Stimulated activated naive CD8-positive, alpha-beta T cell treated with anti-CD3 and anti-CD28 coated beads, Interleukin-15, Interleukin-2, amounts not matched to agents 100 U/mL and 50 U/mL, for 24 hours (primary cell): ENCODE measurements around the gene UGT1A1.
A peak's percentile ranks its signal among the peaks of the same experiment; 100 is the strongest.
"Not testable (repeated sequence)": the region's sequence is repeated elsewhere in the genome, so short reads cannot be mapped to it uniquely, and the experiment has no call there.

Experiments used
- ATAC-seq: fragments of 150-1000 bp; cut with Tn5 transposase; one replicate; pipeline ENCODE4 v1.10.0; 2021
- DNase-seq: peaks from one replicate; pipeline ENCODE4 v3.0.0; 2021

UGT1A1 gene

DNA sequence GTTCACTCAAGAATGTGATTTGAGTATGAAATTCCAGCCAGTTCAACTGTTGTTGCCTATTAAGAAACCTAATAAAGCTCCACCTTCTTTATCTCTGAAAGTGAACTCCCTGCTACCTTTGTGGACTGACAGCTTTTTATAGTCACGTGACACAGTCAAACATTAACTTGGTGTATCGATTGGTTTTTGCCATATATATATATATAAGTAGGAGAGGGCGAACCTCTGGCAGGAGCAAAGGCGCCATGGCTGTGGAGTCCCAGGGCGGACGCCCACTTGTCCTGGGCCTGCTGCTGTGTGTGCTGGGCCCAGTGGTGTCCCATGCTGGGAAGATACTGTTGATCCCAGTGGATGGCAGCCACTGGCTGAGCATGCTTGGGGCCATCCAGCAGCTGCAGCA, at the start of gene UGT1A1:
Gene UGT1A1, plus strand, starts transcription at position 228 of the 400 bp plus-strand sequence. Its CDS starts 18 bp downstream, at position 246.
- DNase-seq (no peak), ATAC-seq (no peak)

DNA sequence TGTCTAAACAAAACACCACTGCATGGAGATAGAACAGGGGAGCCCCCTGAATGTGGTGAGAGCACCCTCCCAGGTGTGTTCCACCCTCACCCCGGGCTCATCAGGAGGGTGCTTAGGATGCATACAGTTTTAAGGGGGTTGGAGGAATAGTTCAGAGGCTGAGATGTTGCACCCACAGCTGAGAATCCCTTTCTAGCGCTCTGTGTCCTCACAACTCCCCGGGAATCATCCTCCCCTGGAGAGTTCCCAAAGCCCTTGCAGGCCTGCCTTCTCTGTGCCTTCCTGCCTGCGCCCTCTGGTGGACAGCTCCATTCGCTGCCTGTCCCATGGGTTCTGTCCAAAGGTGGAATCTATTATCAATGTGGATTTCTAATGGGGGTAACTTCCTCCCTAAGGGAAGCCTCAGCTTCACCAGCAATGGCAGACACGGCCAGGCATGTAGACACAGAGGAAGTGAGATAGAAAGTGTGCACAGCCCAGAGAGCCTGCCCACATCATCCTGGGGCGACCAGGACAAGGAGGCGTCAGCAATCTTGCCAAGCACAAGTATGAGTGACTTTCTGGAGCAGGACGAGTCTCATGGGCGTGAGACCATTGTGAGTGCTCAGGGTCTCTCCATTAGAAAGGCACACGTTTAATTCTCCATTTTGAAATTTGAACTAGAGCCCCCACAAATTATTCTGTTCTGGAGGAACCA, 48.6 kb upstream of the UGT1A1 start:
- DNase-seq (peak; percentile 83), ATAC-seq (peak; percentile 63)

GRCh38 chr2:233712611-233713261, 47.3 kb upstream of the UGT1A1 start, which contains the start of gene UGT1A5:
UGT1A5 (plus strand) TSS chr2:233712907; CDS start chr2:233712992, 85 bp downstream.
- no peak for ATAC-seq
- DNase-seq, result no peak

- DNase-seq (no peak), ATAC-seq (no peak)
These were observed 46.8 kb upstream of the UGT1A1 start for GRCh38 chr2:233713262-233713615.

- ATAC-seq, result no peak
- no peak for DNase-seq
These were observed 45.9 kb upstream of the UGT1A1 start for GRCh38 chr2:233714121-233714520.

DNA sequence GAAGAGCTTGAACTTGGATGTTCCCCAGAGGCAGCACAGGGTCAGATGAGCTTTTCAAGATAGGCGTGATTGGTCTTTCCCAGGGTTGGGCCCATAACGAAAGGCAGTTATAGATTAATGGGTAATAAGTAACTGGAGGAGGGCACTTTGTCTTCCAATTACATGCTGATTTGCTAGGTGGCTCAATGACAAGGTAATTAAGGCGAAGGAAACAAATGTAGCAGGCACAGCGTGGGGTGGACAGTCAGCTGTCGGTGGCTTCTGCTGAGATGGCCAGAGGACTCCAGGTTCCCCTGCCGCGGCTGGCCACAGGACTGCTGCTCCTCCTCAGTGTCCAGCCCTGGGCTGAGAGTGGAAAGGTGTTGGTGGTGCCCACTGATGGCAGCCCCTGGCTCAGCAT, 41.5 kb upstream of the UGT1A1 start, which contains the start of gene UGT1A4:
Gene UGT1A4, plus strand, starts transcription at position 185 of the 400 bp plus-strand sequence. Its CDS starts 85 bp downstream, at position 270.
- ATAC-seq (no peak), DNase-seq (no peak)

- no peak for ATAC-seq
- DNase-seq, result no peak
These were observed 31.3 kb upstream of the UGT1A1 start, which contains the start of gene UGT1A3 for GRCh38 chr2:233728723-233729301. UGT1A3 (plus strand) TSS chr2:233729042; CDS start chr2:233729127, 85 bp downstream.

DNA sequence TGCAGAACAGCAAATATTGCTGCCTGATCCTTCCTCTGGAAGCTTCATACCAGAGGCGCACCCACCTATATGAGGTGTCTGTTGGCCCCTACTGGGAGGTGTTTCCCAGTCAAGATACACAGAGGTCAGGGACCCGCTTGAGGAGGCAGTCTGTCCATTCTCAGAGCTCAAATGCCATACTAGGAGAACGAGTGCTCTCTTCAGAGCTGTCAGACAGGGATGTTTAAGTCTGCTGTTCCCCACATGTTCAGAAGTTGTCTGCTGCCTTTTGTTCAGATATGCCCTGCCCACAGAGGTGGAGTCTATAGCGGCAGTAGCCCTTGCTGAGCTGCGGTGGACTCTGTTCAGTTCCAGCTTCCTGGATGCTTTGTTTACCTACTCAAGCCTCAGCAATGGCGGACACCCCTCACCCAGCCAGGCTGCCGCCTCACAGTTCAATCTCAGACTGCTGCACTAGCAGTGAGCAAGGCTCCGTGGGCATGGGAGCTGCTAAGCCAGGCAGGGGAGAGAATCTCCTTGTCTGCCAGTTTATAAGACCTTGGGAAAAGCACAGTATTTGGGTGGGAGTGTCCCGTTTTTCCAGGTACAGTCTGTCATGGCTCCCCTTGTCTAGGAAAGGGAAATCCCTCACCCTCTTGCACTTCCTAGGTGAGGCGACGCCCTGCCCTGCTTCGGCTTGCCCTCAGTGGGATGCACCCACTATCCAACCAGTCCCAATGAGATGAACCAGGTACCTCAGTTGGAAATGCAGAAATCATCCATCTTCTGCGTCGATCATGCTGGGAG, 23.0 kb upstream of the UGT1A1 start:
- ATAC-seq, DNase-seq: not testable (repeated sequence)

- ATAC-seq (no peak), DNase-seq (no peak)
These were observed 19.2 kb upstream of the UGT1A1 start for GRCh38 chr2:233740870-233741269.

DNA sequence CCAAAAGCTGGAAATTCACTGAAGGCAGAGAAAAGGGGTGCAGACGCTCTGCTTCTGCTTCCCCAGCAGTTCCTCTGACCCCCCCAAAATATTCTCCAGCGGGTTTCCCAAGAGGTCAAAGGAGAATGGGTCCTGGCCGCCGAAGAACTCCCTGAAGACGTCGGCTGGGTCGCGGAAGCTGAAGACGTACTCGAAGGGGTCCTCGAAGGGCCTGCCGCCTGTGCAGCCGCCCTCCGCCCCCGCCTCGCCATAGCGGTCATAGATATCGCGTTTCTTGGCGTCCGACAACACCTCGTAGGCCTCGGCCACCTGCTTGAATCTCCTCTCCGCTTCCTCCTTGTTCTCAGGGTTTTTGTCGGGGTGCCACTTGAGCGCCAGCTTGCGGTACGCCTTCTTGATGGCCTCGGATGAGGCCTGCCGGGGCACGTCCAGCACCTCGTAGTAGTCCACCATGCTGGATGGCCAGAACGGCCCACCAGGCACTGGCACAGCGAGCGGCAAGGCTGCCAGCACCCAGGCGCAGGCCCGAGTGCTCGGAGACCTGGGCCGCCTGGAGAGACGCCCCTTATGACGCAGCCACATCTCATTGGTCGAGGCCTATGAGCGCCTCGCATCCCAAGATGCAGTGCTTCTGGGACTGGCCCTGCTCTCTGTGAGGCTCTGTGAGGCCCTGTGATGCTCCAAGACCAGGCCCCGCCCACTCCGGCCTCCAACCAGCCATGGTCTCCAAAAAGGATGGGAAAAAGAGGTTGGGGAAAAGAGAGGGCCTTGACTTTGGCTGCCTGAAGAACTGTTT, 16.4 kb upstream of the UGT1A1 start:
- ATAC-seq (no peak), DNase-seq (no peak)

GRCh38 chr2:233745073-233745755, 14.9 kb upstream of the UGT1A1 start:
- ATAC-seq, result no peak
- DNase-seq, result no peak

DNA sequence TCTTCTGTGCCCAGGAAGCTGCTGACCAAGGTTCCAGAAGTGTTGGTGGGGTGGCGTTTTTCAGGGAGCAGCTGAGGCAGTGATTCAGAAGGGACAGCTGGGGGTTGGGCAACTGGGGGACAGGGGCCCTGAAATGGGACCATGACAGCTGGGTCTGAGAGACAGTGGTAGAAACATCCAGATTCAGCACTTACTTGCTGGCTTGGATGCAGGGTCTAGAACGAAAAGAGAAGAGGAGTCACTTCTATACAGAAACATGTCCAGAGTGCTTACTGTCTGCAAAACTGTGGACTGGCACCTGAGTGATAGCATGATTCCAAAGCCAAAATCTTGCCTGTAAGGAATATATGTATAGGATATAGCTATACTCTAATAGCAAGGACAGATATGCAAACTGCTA, 14.2 kb upstream of the UGT1A1 start:
- not testable (repeated sequence) for ATAC-seq

GRCh38 chr2:233746475-233747282, 13.4 kb upstream of the UGT1A1 start:
- ATAC-seq (no peak), DNase-seq (no peak)

More for the DNA sequence above, 14.2 kb upstream of the UGT1A1 start:
- DNase-seq, result not testable (repeated sequence)

DNA sequence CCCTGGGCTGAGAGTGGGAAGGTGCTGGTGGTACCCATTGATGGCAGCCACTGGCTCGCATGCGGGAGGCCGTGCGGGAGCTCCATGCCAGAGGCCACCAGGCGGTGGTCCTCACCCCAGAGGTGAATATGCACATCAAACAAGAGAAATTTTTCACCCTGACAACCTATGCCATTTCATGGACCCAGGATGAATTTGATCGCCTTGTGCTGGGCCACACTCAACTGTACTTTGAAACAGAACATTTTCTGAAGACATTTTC, 12.9 kb upstream of the UGT1A1 start:
- ATAC-seq, result no peak

DNA sequence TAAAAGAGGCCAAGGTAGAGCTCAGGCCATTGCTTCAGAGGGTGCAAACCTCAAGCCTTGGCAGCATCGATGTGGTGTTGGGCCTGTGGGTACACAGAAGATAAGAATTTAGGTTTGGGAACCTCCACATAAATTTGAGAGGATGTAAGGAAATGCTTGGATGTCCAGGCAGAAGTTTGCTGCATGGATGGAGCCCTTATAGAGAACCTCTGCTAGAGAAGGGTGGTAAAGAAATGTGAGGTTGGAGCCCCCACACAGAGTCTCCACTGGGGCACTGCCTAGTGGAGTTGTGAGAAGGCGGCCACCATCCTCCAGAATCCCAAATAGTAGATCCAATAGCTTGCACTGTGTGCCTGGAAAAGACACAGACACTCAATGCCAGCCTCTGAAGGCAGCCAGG, 9.4 kb upstream of the UGT1A1 start:
- not testable (repeated sequence) for ATAC-seq, DNase-seq

More for the DNA sequence above, 12.9 kb upstream of the UGT1A1 start:
- DNase-seq, result no peak

- ATAC-seq, DNase-seq: not testable (repeated sequence)
These were observed 8.7 kb upstream of the UGT1A1 start for GRCh38 chr2:233751212-233752009.

GRCh38 chr2:233754872-233755611, 5.0 kb upstream of the UGT1A1 start:
- no peak for ATAC-seq
- no peak for DNase-seq

- no peak for ATAC-seq
- no peak for DNase-seq
These were observed 3.5 kb upstream of the UGT1A1 start for GRCh38 chr2:233756429-233757081.
